HEK293T (cell line): ENCODE results near the gene PALMD.

Experiments used
- CTCF ChIA-PET: fragments of 350-600 bp; formaldehyde crosslinking; extraction: SDS; loops from one replicate; lab custom pipeline; 2021; ENCODE audit warnings: antibody characterized with exemption, inconsistent platforms; lab: Yijun Ruan, JAX
- POLR2A ChIA-PET: fragments of 350-600 bp; formaldehyde crosslinking; extraction: SDS; loops from one replicate; lab custom pipeline; 2020; ENCODE audit warnings: antibody characterized with exemption, inconsistent platforms; lab: Yijun Ruan, JAX
- DNase-seq: peaks from one replicate; pipeline ENCODE4 v3.0.0; 2012; ENCODE audit warnings: mixed read lengths; ENCODE audit errors: extremely low spot score
- ARNT ChIP-seq: fragments of 450-650 bp; IDR thresholded peaks from 2 replicates; pipeline ENCODE4 v1.6.1; 2017; ENCODE audit warnings: mild to moderate bottlenecking
- BHLHE40 ChIP-seq: fragments of 450-650 bp; IDR thresholded peaks from 2 replicates; pipeline ENCODE4 v1.6.1; 2016; ENCODE audit warnings: mild to moderate bottlenecking, moderate library complexity, borderline replicate concordance
- CTBP1 ChIP-seq: fragments of 450-650 bp; IDR thresholded peaks from 2 replicates; pipeline ENCODE4 v1.6.1; 2016; ENCODE audit warnings: borderline replicate concordance
- ELF4 ChIP-seq: fragments of 450-650 bp; IDR thresholded peaks from 2 replicates; pipeline ENCODE4 v1.6.1; 2017; ENCODE audit warnings: antibody characterized with exemption
- FOXA1 ChIP-seq: fragments of 450-650 bp; IDR thresholded peaks from 2 replicates; pipeline ENCODE4 v1.6.1; 2016; ENCODE audit warnings: mild to moderate bottlenecking
- FOXK2 ChIP-seq: fragments of 450-650 bp; IDR thresholded peaks from 2 replicates; pipeline ENCODE4 v1.6.1; 2016; ENCODE audit warnings: mild to moderate bottlenecking
- FOXM1 ChIP-seq: fragments of 450-650 bp; IDR thresholded peaks from 2 replicates; pipeline ENCODE4 v1.6.1; 2017; ENCODE audit warnings: mild to moderate bottlenecking, borderline replicate concordance
- HDGF ChIP-seq: fragments of 450-650 bp; IDR thresholded peaks from 2 replicates; pipeline ENCODE4 v1.6.1; 2017; ENCODE audit warnings: antibody characterized with exemption, borderline replicate concordance
- L3MBTL2 ChIP-seq: fragments of 450-650 bp; conservative IDR thresholded peaks from 2 replicates; pipeline ENCODE4 v1.6.1; 2016; ENCODE audit warnings: mild to moderate bottlenecking
- LEF1 ChIP-seq: fragments of 450-650 bp; IDR thresholded peaks from 2 replicates; pipeline ENCODE4 v1.6.1; 2017; ENCODE audit warnings: mild to moderate bottlenecking, borderline replicate concordance
- NFRKB ChIP-seq: fragments of 450-650 bp; IDR thresholded peaks from 2 replicates; pipeline ENCODE4 v1.6.1; 2016; ENCODE audit warnings: mild to moderate bottlenecking, moderate library complexity
- PKNOX1 ChIP-seq: fragments of 450-650 bp; IDR thresholded peaks from 2 replicates; pipeline ENCODE4 v1.6.1; 2016
- SP1 ChIP-seq: fragments of 450-650 bp; IDR thresholded peaks from 2 replicates; pipeline ENCODE4 v1.6.1; 2017
- SUZ12 ChIP-seq: fragments of 450-650 bp; IDR thresholded peaks from 2 replicates; pipeline ENCODE4 v1.6.1; 2016; ENCODE audit warnings: mild to moderate bottlenecking
- TARDBP ChIP-seq: fragments of 450-650 bp; IDR thresholded peaks from 2 replicates; pipeline ENCODE4 v1.6.1; 2016
- ZNF384 ChIP-seq: fragments of 450-650 bp; IDR thresholded peaks from 2 replicates; pipeline ENCODE4 v1.6.1; 2016

PALMD gene

GRCh38 chr1:99655376-99655775 lies 9.5 kb downstream of the PALMD start:
- TF ChIP-seq FOXM1 (no peak), BHLHE40 (no peak), ZNF384 (no peak), NFRKB (no peak), ARNT (no peak), SUZ12 (no peak), SP1 (no peak), L3MBTL2 (no peak), TARDBP (no peak), PKNOX1 (no peak), LEF1 (no peak), FOXK2 (no peak), CTBP1 (no peak), HDGF (no peak), FOXA1 (no peak), ELF4 (no peak)
- ChIA-PET POLR2A (no interaction called here), CTCF (no interaction called here)
- no peak for DNase-seq

GRCh38 chr1:99656701-99657100 lies 10.8 kb downstream of the PALMD start:
- CTCF ChIA-PET: no interaction called here
- no peak for DNase-seq
- TF ChIP-seq FOXM1: no peak
- POLR2A ChIA-PET: no interaction called here

- POLR2A ChIA-PET: no interaction called here
- DNase-seq: no peak
- TF ChIP-seq TARDBP: no peak
- no peak for TF ChIP-seq FOXK2
- TF ChIP-seq NFRKB: no peak
- TF ChIP-seq CTBP1: no peak
- no peak for TF ChIP-seq ZNF384
- TF ChIP-seq LEF1: no peak
- no peak for TF ChIP-seq ARNT
- TF ChIP-seq HDGF: no peak
- no peak for TF ChIP-seq L3MBTL2
- TF ChIP-seq PKNOX1: no peak
- TF ChIP-seq SP1: no peak
- no peak for TF ChIP-seq FOXA1
- no peak for TF ChIP-seq ELF4
- TF ChIP-seq BHLHE40: no peak
- CTCF ChIA-PET: no interaction called here
Observed at GRCh38 chr1:99657213-99658030, 11.5 kb downstream of the PALMD start.

- ChIA-PET CTCF (no interaction called here), POLR2A (no interaction called here)
- TF ChIP-seq NFRKB (no peak), FOXK2 (no peak)
- no peak for DNase-seq
Observed at GRCh38 chr1:99658031-99658290, 12.0 kb downstream of the PALMD start.

- ChIA-PET POLR2A (no interaction called here), CTCF (no interaction called here)
Observed at GRCh38 chr1:99659755-99660210, 13.9 kb downstream of the PALMD start.

GRCh38 chr1:99660496-99660895 lies 14.6 kb downstream of the PALMD start:
- no peak for DNase-seq
- ChIA-PET POLR2A (no interaction called here), CTCF (no interaction called here)
- TF ChIP-seq TARDBP (no peak), SP1 (no peak), ELF4 (no peak), L3MBTL2 (no peak), ZNF384 (no peak), LEF1 (no peak), SUZ12 (no peak), ARNT (no peak), HDGF (no peak), NFRKB (no peak)

More at GRCh38 chr1:99659755-99660210, 13.9 kb downstream of the PALMD start:
- no peak for DNase-seq
- TF ChIP-seq PKNOX1 (0 out of 2 replicates have a peak, but pooled peaks have one; percentile 12), FOXM1 (no peak)

GRCh38 chr1:99661780-99662179 lies 15.9 kb downstream of the PALMD start:
- POLR2A ChIA-PET: interaction anchor here (1.6 kb wide), 1 partner anchor 16 kb away, joined by 5 read pairs; the partner anchor contains the start of gene PALMD
- TF ChIP-seq ELF4: no peak
- TF ChIP-seq HDGF: no peak
- TF ChIP-seq ARNT: no peak
- TF ChIP-seq CTBP1: no peak
- TF ChIP-seq ZNF384: no peak
- TF ChIP-seq BHLHE40: no peak
- TF ChIP-seq PKNOX1: no peak
- no peak for TF ChIP-seq FOXA1
- TF ChIP-seq FOXM1: no peak
- no peak for TF ChIP-seq LEF1
- no peak for DNase-seq
- CTCF ChIA-PET: interaction anchor here (0.6 to 0.7 kb wide), 2 partner anchors 56 to 226 kb away, joined by 3 to 4 read pairs; no protein-coding TSS in a partner anchor
